ENCODE results near the gene LRRC23. TPM values are rescaled to one million over a fixed set of nuclear protein-coding genes. Genes with fewer than 3 reads are reported as not detected.

The LRRC23 gene
- total and polyA plus RNA-seq, 2 of the 4 experiments (the other 2 are of a cell fraction), result 11.1 to 11.4 TPM

DNA sequence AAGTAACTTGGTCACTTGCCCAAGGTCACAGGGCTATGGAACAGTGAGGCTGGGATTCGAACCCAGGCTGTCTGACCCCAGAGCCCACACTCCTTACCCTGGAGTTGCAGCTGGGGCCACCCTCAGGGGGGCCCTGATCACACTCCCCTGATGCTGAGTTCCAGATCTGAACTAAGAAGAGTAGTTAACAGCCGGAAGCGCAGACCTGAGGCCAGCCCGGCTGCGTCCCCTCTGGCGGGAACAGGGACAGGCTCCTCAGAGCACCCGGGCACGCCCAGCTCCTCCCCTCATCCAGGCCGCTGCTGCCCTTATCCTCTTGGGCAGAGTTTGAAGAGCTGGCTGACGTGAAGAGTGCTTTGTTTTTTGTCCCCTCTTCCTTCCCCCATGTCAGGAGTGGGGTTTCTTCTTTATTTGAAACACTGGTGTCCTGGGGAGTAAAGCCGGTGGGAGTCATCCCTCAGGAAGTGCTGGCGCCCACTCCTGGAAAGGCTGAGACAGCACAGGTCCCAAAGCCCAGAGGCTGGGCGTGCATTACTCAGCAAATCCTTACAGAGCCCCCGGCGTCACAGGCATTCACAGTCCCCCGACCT lies 57.2 kb downstream of the LRRC23 start:
- Histone ChIP-seq H2AK9ac (replicated peaks; ENCODE audit: low read depth, low read length, poor library complexity) (peak overlapping the region; percentile 83), H3K27ac (ENCODE audit: insufficient read depth, low read length) (peak overlapping the region; percentile 53), H2BK120ac (ENCODE audit: low read depth, low read length) (peak overlapping the region; percentile 64), H3K36me3 (ENCODE audit: control insufficient read depth, insufficient read depth, low read length) (peaks cover 17% of the 10 kb centered on the region), H4K91ac (ENCODE audit: insufficient read depth, low read depth, low read length) (peak overlapping the region; percentile 92), H3K79me1 (ENCODE audit: low read depth in 1 of 2, low read length in 2 of 2) (peaks cover 0 to 4% of the 10 kb centered on the region in 2 experiments; a peak in 1 of 4 replicates), H4K5ac (ENCODE audit: low read depth, low read length) (peak overlapping the region; percentile 89), H2BK20ac (ENCODE audit: low read depth, low read length) (peak overlapping the region; percentile 78; the same call in 1 of the 2 replicates), H3K9me1 (ENCODE audit: insufficient read depth, low read length) (no peaks in the 10 kb centered on the region), H3K4me3 (ENCODE audit: insufficient read depth, low read depth, low read length) (no peak overlapping the region), H3K23ac (ENCODE audit: low read depth, low read length) (peak overlapping the region; percentile 70; the same call in 1 of the 2 replicates), H4K20me1 (ENCODE audit: insufficient read depth, low read length) (no peaks in the 10 kb centered on the region), H3K4me1 (ENCODE audit: control insufficient read depth, insufficient read depth, low read length) (peaks cover 5% of the 10 kb centered on the region; the same call in 1 of the 2 replicates), H3K9me3 (ENCODE audit: control insufficient read depth, insufficient read depth, low read length) (no peaks in the 10 kb centered on the region), H3K9ac (ENCODE audit: low read depth, low read length) (peak overlapping the region; percentile 37; the same call in 1 of the 2 replicates), H3K56ac (ENCODE audit: extremely low read depth, insufficient read depth, low read length) (no peak overlapping the region; the same call in 1 of the 2 replicates), H2BK15ac (ENCODE audit: low read depth, low read length) (peak overlapping the region; percentile 91; the same call in 1 of the 3 replicates), H3K27me3 (ENCODE audit: control insufficient read depth, insufficient read depth, low read length) (no peaks in the 10 kb centered on the region), H3K4me2 (ENCODE audit: low read depth, low read length) (no peak overlapping the region), H4K8ac (ENCODE audit: low read depth in 2 of 2, low read length in 2 of 2) (peak overlapping the region; percentile 96), H2AK5ac (ENCODE audit: low read depth, low read length) (peak overlapping the region; percentile 66; the same call in 1 of the 2 replicates), H3K14ac (replicated peaks; ENCODE audit: low read depth, low read length) (peak overlapping the region; percentile 83), H3K18ac (ENCODE audit: low read depth, low read length) (peak overlapping the region; percentile 39; the same call in 1 of the 2 replicates), H2AFZ (replicated peaks; ENCODE audit: low read length, poor library complexity) (peak overlapping the region; percentile 88), H2BK5ac (ENCODE audit: low read depth, low read length, poor library complexity, severe bottlenecking) (peak overlapping the region; percentile 5), H3K4ac (ENCODE audit: low read depth, low read length) (peak overlapping the region; percentile 79)
- intact Hi-C loops (cut with micrococcal nuclease), result no loop called here
- ChIA-PET POLR2A (ENCODE audit: unreplicated experiment) (interaction anchor here (0.5 kb wide), 1 partner anchor 33 kb away, joined by 3 read pairs; no protein-coding TSS in a partner anchor), CTCF (interaction anchor here (0.6 to 1.7 kb wide), 5 partner anchors 10 to 151 kb away, joined by 3 to 4 read pairs (median 3); partner anchors contain the start of genes C12orf57, C1RL and RNU7-1)
- ATAC-seq (ENCODE audit: low read depth) (peak; percentile 74), DNase-seq (peak; percentile 77)
- WGBS, 2 experiments (ENCODE audit: extremely low coverage in 2 of 2, insufficient read length in 1 of 2), result 40% methylated on average over 1 of the region's 16 CpGs; no CpG with 5 or more reads in 1 of the 2 experiments
- no TSS peak for BruUV-seq (replicated peaks)
- in situ Hi-C loops (cut with MboI; ENCODE audit: low sequenced_read_pairs), result loop anchor here (5.0 kb wide), 1 partner anchor 94 kb away; the partner anchor contains the start of gene TPI1
- dilution Hi-C loops (cut with HindIII; ENCODE audit: low sequenced_read_pairs, unreplicated experiment), result no loop called here
- TF ChIP-seq RCOR1 (IDR thresholded peaks at IDR 0.05; ENCODE audit: insufficient replicate concordance, low read length), result no peak
- TF ChIP-seq NFE2L2 (IDR thresholded peaks at IDR 0.05; ENCODE audit: low read depth, low read length), result peak; percentile 92
- TF ChIP-seq, protein P1, sequence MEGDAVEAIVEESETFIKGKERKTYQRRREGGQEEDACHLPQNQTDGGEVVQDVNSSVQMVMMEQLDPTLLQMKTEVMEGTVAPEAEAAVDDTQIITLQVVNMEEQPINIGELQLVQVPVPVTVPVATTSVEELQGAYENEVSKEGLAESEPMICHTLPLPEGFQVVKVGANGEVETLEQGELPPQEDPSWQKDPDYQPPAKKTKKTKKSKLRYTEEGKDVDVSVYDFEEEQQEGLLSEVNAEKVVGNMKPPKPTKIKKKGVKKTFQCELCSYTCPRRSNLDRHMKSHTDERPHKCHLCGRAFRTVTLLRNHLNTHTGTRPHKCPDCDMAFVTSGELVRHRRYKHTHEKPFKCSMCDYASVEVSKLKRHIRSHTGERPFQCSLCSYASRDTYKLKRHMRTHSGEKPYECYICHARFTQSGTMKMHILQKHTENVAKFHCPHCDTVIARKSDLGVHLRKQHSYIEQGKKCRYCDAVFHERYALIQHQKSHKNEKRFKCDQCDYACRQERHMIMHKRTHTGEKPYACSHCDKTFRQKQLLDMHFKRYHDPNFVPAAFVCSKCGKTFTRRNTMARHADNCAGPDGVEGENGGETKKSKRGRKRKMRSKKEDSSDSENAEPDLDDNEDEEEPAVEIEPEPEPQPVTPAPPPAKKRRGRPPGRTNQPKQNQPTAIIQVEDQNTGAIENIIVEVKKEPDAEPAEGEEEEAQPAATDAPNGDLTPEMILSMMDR (conservative IDR thresholded peaks at IDR 0.05; ENCODE audit: low read depth, low read length), result peak; percentile 64
- TF ChIP-seq MAZ (IDR thresholded peaks at IDR 0.05; ENCODE audit: borderline replicate concordance, low read depth, low read length), result peak; percentile 49; the same call in 1 of the 2 replicates
- TF ChIP-seq, protein P2, sequence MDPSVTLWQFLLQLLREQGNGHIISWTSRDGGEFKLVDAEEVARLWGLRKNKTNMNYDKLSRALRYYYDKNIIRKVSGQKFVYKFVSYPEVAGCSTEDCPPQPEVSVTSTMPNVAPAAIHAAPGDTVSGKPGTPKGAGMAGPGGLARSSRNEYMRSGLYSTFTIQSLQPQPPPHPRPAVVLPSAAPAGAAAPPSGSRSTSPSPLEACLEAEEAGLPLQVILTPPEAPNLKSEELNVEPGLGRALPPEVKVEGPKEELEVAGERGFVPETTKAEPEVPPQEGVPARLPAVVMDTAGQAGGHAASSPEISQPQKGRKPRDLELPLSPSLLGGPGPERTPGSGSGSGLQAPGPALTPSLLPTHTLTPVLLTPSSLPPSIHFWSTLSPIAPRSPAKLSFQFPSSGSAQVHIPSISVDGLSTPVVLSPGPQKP (IDR thresholded peaks at IDR 0.05; ENCODE audit: borderline replicate concordance, low read depth, low read length), result no peak
- 0 out of 2 replicates have a peak, but pooled peaks have one; percentile 24 for TF ChIP-seq MXI1 (IDR thresholded peaks at IDR 0.05; ENCODE audit: borderline replicate concordance, low read depth, low read length)
- peak; percentile 44 for TF ChIP-seq RAD21 (IDR thresholded peaks at IDR 0.05; ENCODE audit: low read length)
- TF ChIP-seq CHD1 (IDR thresholded peaks at IDR 0.05; ENCODE audit: low read depth, low read length), result no peak
- no peak for TF ChIP-seq BHLHE40 (IDR thresholded peaks at IDR 0.05; ENCODE audit: low read depth, low read length)
- TF ChIP-seq FOS (IDR thresholded peaks at IDR 0.05; ENCODE audit: low read depth, low read length), result no peak
- peak; percentile 37; the same call in 1 of the 2 replicates for TF ChIP-seq SMC3 (IDR thresholded peaks at IDR 0.05; ENCODE audit: low read depth, low read length)
- no peak for TF ChIP-seq RFX5 (IDR thresholded peaks at IDR 0.05; ENCODE audit: low read depth, low read length)
- TF ChIP-seq POLR2A (IDR thresholded peaks at IDR 0.05; ENCODE audit: low read depth, low read length), result no peak
- TF ChIP-seq, protein P3, sequence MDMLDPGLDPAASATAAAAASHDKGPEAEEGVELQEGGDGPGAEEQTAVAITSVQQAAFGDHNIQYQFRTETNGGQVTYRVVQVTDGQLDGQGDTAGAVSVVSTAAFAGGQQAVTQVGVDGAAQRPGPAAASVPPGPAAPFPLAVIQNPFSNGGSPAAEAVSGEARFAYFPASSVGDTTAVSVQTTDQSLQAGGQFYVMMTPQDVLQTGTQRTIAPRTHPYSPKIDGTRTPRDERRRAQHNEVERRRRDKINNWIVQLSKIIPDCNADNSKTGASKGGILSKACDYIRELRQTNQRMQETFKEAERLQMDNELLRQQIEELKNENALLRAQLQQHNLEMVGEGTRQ (IDR thresholded peaks at IDR 0.05; ENCODE audit: low read depth, low read length), result no peak
